ENCODE data around the gene NTRK1.

DNA sequence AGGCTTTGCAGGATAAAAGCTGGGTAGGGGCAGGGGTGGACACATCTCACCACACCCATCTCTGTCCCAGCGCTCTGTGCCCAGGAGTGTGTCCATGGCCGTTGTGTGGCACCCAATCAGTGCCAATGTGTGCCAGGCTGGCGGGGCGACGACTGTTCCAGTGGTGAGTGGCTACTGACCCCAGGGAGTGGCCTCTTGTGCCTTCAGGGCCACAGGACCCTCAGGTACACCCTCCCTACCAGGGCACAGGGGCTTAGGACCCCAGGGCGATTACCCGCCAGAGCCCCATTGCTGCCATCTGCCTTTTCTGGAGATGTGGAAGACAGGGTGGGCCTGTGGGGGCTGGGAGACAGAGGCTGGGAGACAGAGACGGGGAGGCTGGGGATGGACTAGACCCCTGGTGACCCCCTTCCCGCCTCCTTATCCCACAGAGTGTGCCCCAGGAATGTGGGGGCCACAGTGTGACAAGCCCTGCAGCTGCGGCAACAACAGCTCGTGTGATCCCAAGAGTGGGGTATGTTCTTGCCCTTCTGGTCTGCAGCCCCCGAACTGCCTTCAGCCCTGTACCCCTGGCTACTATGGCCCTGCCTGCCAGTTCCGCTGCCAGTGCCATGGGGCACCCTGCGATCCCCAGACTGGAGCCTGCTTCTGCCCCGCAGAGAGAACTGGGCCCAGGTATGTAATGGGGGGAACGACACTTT is 45.7 kb downstream of the NTRK1 start:
- TF ChIP-seq CTCF (IDR thresholded peaks at IDR 0.05; ENCODE audit: low read length) = no peak
- TF ChIP-seq EZH2 (IDR thresholded peaks at IDR 0.05; ENCODE audit: borderline replicate concordance, low read length) = no peak
